DND-41 (cell line): Measurements from ENCODE around the gene CENPS.

Experiments
- ATAC-seq: fragments of 200-7000 bp; cut with Tn5 transposase; 3 replicates; pipeline ENCODE4 v1.9.1; 2021; ENCODE audit warnings: low read depth; ENCODE audit not compliant: insufficient read depth
- DNase-seq: peaks from one replicate; pipeline ENCODE4 v3.0.0-alpha.2; 2020
- H2AFZ ChIP-seq: 2 replicates; pipeline ENCODE4 v1.6.0; 2012; ENCODE audit warnings: low read depth, low read length
- H3K27ac ChIP-seq: 2 replicates; pipeline ENCODE4 v1.5.1; 2012; ENCODE audit warnings: low read length, inconsistent platforms
- H3K27me3 ChIP-seq: fragments of 200-600 bp; sonication (generic); 2 replicates; pipeline ENCODE4 v1.6.0; 2012; ENCODE audit warnings: low read length, mild to moderate bottlenecking, inconsistent platforms; ENCODE audit not compliant: insufficient read depth, poor library complexity
- H3K36me3 ChIP-seq: 2 replicates; pipeline ENCODE4 v1.5.1; 2012; ENCODE audit warnings: low read length, inconsistent platforms; ENCODE audit not compliant: insufficient read depth
- H3K4me1 ChIP-seq: 2 replicates; pipeline ENCODE4 v1.5.1; 2012; ENCODE audit warnings: mild to moderate bottlenecking, low read length; ENCODE audit not compliant: insufficient read depth
- H3K4me2 ChIP-seq: 2 replicates; pipeline ENCODE4 v1.6.0; 2012; ENCODE audit warnings: mild to moderate bottlenecking, moderate library complexity, low read length, inconsistent platforms; ENCODE audit not compliant: insufficient read depth
- H3K4me3 ChIP-seq, 2 experiments: fragments of 200-600 bp in 1 of 2; shearing (Covaris generic) in 1 of 2; 2 replicates each; pipeline ENCODE4 v1.5.1; 2012 to 2016; ENCODE audit warnings: inconsistent platforms in 2 of 2, low read length in 2 of 2, mild to moderate bottlenecking in 2 of 2, low read depth in 1 of 2, moderate library complexity in 1 of 2
- H3K79me2 ChIP-seq: 2 replicates; pipeline ENCODE4 v1.6.0; 2012; ENCODE audit warnings: low read length, inconsistent platforms; ENCODE audit not compliant: insufficient read depth
- H3K9ac ChIP-seq: 2 replicates; pipeline ENCODE4 v1.6.0; 2012; ENCODE audit warnings: low read depth, mild to moderate bottlenecking, inconsistent platforms, low read length, moderate library complexity
- H3K9me3 ChIP-seq: 2 replicates; pipeline ENCODE4 v1.5.1; 2012; ENCODE audit warnings: low read length, moderate library complexity, mild to moderate bottlenecking, inconsistent platforms; ENCODE audit not compliant: insufficient read depth, severe bottlenecking
- H4K20me1 ChIP-seq: 2 replicates; pipeline ENCODE4 v1.6.0; 2012; ENCODE audit warnings: low read length; ENCODE audit not compliant: insufficient read depth
- CTCF ChIP-seq: IDR thresholded peaks from 2 replicates; pipeline ENCODE4 v1.5.1; 2012; ENCODE audit warnings: borderline replicate concordance, low read length, moderate library complexity, mild to moderate bottlenecking; ENCODE audit not compliant: poor library complexity, severe bottlenecking; ENCODE audit errors: extremely low read depth
- EZH2 ChIP-seq: IDR thresholded peaks from 3 replicates; pipeline ENCODE4 v1.6.1; 2012; ENCODE audit warnings: borderline replicate concordance, low read depth, mild to moderate bottlenecking, moderate library complexity, low read length, inconsistent platforms; ENCODE audit not compliant: severe bottlenecking

Gene CENPS

GRCh38 chr1:10449751-10450150 lies 19.5 kb downstream of the CENPS start, which contains the start of gene CORT:
Gene CORT, plus strand, starts transcription at chr1:10450031. Its CDS starts 193 bp downstream, at chr1:10450224.
- ATAC-seq = no peak
- Histone ChIP-seq H3K4me1 (no peaks in the 10 kb centered on the region), H3K27me3 (no peaks in the 10 kb centered on the region)

GRCh38 chr1:10450156-10450814 lies 20.1 kb downstream of the CENPS start:
- Histone ChIP-seq H3K4me3 (no peak overlapping the region), H3K9me3 (no peaks in the 10 kb centered on the region), H4K20me1 (no peaks in the 10 kb centered on the region), H3K4me2 (no peak overlapping the region), H3K79me2 (no peaks in the 10 kb centered on the region), H3K9ac (no peak overlapping the region), H3K36me3 (no peaks in the 10 kb centered on the region), H3K27me3 (no peaks in the 10 kb centered on the region), H2AFZ (no peak overlapping the region), H3K4me1 (no peaks in the 10 kb centered on the region), H3K27ac (no peak overlapping the region)
- peak; percentile 50; the same call in 1 of the 3 replicates for ATAC-seq
- TF ChIP-seq EZH2 (no peak), CTCF (no peak)
- DNase-seq = no peak

More at GRCh38 chr1:10449751-10450150, 19.5 kb downstream of the CENPS start, which contains the start of gene CORT:
- DNase-seq = no peak
- no peak within 1 kb of the TSS for H2AFZ ChIP-seq
- no peaks in the 10 kb centered on the region; the same call in 1 of the 2 replicates for H3K36me3 ChIP-seq
- H3K27ac ChIP-seq = no peak within 1 kb of the TSS
- no peaks in the 10 kb centered on the region for H3K9me3 ChIP-seq
- no peak for TF ChIP-seq CTCF
- TF ChIP-seq EZH2 = no peak
- no peak within 1 kb of the TSS for H3K4me3 ChIP-seq
- no peak within 1 kb of the TSS for H3K9ac ChIP-seq
- no peaks in the 10 kb centered on the region for H3K79me2 ChIP-seq
- H4K20me1 ChIP-seq = no peaks in the 10 kb centered on the region
- H3K4me2 ChIP-seq = no peak within 1 kb of the TSS

DNA sequence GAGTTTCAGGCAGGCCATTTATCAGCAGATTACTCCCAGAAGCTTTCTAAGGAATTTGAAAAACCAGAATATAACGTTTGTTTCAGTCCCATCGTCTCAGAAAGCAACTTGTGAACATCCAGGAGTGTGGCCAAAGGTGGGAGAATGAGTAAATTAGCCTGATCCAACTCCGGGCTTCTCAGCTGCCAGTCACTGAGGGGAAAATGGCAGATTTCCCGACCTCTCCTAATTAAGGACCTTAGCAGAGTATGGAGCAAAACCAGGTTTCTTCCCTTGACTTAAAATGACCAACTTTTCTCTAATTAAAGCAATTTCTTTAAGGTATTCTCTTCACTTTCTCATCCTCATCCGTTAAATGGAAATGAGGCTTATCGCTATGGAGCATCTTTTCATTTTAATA lies 20.6 kb downstream of the CENPS start:
- H3K27me3 ChIP-seq = no peaks in the 10 kb centered on the region
- no peaks in the 10 kb centered on the region for H3K9me3 ChIP-seq
- no peak overlapping the region for H3K4me3 ChIP-seq
- DNase-seq = no peak
- ATAC-seq = no peak
- no peak overlapping the region for H3K9ac ChIP-seq
- H3K36me3 ChIP-seq = no peaks in the 10 kb centered on the region
- TF ChIP-seq EZH2 (no peak), CTCF (no peak)
- no peak overlapping the region for H3K4me2 ChIP-seq
- no peak overlapping the region for H2AFZ ChIP-seq
- H4K20me1 ChIP-seq = no peaks in the 10 kb centered on the region
- no peaks in the 10 kb centered on the region for H3K4me1 ChIP-seq
- no peaks in the 10 kb centered on the region for H3K79me2 ChIP-seq
- H3K27ac ChIP-seq = no peak overlapping the region
